Cardiac fibroblast (primary cell): ENCODE measurements around the gene FAM120B.
"Not testable (repeated sequence)": the region's sequence is repeated elsewhere in the genome, so short reads cannot be mapped to it uniquely, and the experiment has no call there.

Experiments
- DNase-seq, 2 donors: peaks; one replicate each; pipeline versions ENCODE4 v3.0.0 to v3.0.0-alpha.2; 2010; ENCODE audit warnings: low read depth in 2 of 2
- H3K4me3 ChIP-seq, 2 donors: replicated peaks in 1 of 2; 1 replicate in 1 of 2; 2 replicates in 1 of 2; pipeline ENCODE4 v1.5.1; 2011; ENCODE audit warnings: low read depth in 2 of 2, low read length in 2 of 2, mild to moderate bottlenecking in 2 of 2, moderate library complexity in 1 of 2
- CTCF ChIP-seq: IDR thresholded peaks from one replicate; pipeline ENCODE4 v1.5.1; 2011; ENCODE audit warnings: low read depth, mild to moderate bottlenecking, low read length, inconsistent platforms

The FAM120B gene

GRCh38 chr6:170262489-170263088 lies 44.0 kb upstream of the FAM120B start:
- TF ChIP-seq CTCF = no peak
- H3K4me3 ChIP-seq = no peak overlapping the region
- DNase-seq = no peak

GRCh38 chr6:170263410-170263809 lies 43.1 kb upstream of the FAM120B start:
- no peak for DNase-seq
- no peak for TF ChIP-seq CTCF
- H3K4me3 ChIP-seq = no peak overlapping the region

- no peak for TF ChIP-seq CTCF
- H3K4me3 ChIP-seq = no peak overlapping the region
- no peak for DNase-seq
Observed at GRCh38 chr6:170264086-170264485, 42.5 kb upstream of the FAM120B start.

GRCh38 chr6:170264644-170265043 lies 41.9 kb upstream of the FAM120B start:
- not testable (repeated sequence) for H3K4me3 ChIP-seq, DNase-seq

GRCh38 chr6:170265655-170266054 lies 40.9 kb upstream of the FAM120B start:
- H3K4me3 ChIP-seq = no peak overlapping the region
- DNase-seq = peak in 1 of 2 donors; percentile 32
- TF ChIP-seq CTCF = no peak

GRCh38 chr6:170266061-170266825 lies 40.3 kb upstream of the FAM120B start:
- no peak overlapping the region for H3K4me3 ChIP-seq
- no peak for TF ChIP-seq CTCF
- DNase-seq = no peak

- H3K4me3 ChIP-seq = no peak overlapping the region
- no peak for TF ChIP-seq CTCF
- DNase-seq = no peak
Observed at GRCh38 chr6:170267688-170268087, 38.9 kb upstream of the FAM120B start.
